ENCODE results near the gene RFC4.
"Not testable (repeated sequence)": the region's sequence is repeated elsewhere in the genome, so short reads cannot be mapped to it uniquely, and the experiment has no call there.

Gene RFC4

DNA sequence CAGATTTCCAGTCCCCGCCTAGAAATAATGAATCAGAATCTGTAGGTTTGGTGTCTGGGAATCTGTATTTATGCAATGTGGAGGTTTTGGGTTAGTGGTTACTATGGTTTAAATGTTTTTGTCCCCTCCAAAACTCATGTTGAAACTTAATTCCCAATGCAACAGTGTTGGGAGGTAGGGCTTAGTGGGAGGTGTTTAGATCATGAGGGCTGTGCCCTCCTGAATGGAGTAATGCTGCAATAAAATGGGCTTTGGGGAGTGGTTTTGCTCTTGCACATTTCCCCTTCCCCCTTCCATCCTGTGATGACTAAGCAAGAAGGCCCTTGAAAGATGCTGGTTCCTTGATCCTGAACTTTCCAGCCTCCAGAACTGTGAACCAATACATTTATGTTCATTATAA, 9.2 kb upstream of the RFC4 start:
- DNase-seq (ENCODE audit: low spot score), result no peak
- no peaks in the 10 kb centered on the region for H3K36me3 Mint-ChIP-seq (ENCODE audit: low read depth)
- H3K4me3 Mint-ChIP-seq, result no peak overlapping the region
- H3K9me3 Mint-ChIP-seq, result no peaks in the 10 kb centered on the region
- H3K4me1 Mint-ChIP-seq (ENCODE audit: low read depth), result peaks cover 3% of the 10 kb centered on the region
- no peaks in the 10 kb centered on the region for H3K27me3 Mint-ChIP-seq (ENCODE audit: low read depth)
- H3K27ac Mint-ChIP-seq, result no peak overlapping the region

- no peak for DNase-seq (ENCODE audit: low spot score)
- peaks cover 6% of the 10 kb centered on the region for H3K4me1 Mint-ChIP-seq (ENCODE audit: low read depth)
- H3K27ac Mint-ChIP-seq, result no peak overlapping the region
- no peaks in the 10 kb centered on the region for H3K36me3 Mint-ChIP-seq (ENCODE audit: low read depth)
- H3K4me3 Mint-ChIP-seq, result no peak overlapping the region
- no peaks in the 10 kb centered on the region for H3K9me3 Mint-ChIP-seq
- H3K27me3 Mint-ChIP-seq (ENCODE audit: low read depth), result no peaks in the 10 kb centered on the region
Observed at GRCh38 chr3:186814100-186814499, 7.8 kb upstream of the RFC4 start.

DNA sequence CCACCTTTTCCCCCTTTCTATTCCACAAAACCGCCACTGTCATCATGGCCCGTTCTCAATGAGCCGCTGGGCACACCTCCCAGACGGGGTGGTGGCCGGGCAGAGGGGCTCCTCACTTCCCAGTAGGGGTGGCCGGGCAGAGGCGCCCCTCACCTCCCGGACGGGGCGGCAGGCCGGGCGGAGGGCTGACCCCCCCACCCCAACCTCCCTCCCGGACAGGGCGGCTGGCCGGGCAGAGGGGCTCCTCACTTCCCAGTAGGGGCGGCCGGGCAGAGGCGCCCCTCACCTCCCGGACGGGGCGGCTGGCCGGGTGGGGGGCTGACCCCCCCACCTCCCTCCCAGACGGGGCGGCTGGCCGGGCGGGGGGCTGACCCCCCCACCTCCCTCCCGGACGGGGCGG, 5.0 kb upstream of the RFC4 start:
- DNase-seq (ENCODE audit: low spot score); H3K9me3 Mint-ChIP-seq; H3K4me3 Mint-ChIP-seq; H3K27ac Mint-ChIP-seq; H3K36me3 Mint-ChIP-seq (ENCODE audit: low read depth); H3K27me3 Mint-ChIP-seq (ENCODE audit: low read depth): not testable (repeated sequence)
- H3K4me1 Mint-ChIP-seq (ENCODE audit: low read depth), result peaks cover 15% of the 10 kb centered on the region

GRCh38 chr3:186810336-186810996, 4.2 kb upstream of the RFC4 start:
- Mint-ChIP-seq H3K27me3 (ENCODE audit: low read depth) (no peaks in the 10 kb centered on the region), H3K36me3 (ENCODE audit: low read depth) (peaks cover under 1% of the 10 kb centered on the region), H3K9me3 (no peaks in the 10 kb centered on the region), H3K4me3 (no peak overlapping the region), H3K4me1 (ENCODE audit: low read depth) (peaks cover 14% of the 10 kb centered on the region), H3K27ac (no peak overlapping the region)
- DNase-seq (ENCODE audit: low spot score), result no peak

DNA sequence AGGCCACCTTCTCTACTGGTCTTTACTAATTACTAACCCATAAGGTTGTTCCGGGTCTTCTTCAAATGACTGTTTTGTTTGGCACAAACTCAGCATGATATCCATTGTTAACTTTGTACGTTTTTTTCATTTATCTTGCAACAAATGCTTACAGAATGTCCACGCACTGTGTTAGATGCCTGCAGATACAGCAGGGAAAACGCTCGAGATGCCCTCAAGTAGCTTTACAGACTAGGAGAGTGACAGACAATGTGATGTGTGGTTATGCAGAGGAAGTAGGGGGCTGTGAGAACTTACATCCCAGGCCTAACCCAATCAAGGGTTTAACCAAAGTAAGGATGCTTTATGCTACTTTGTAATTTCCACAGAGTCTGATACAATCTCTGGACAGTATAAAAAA, 949 bp upstream of the RFC4 start:
- Mint-ChIP-seq H3K9me3 (no peaks in the 10 kb centered on the region), H3K27me3 (ENCODE audit: low read depth) (no peaks in the 10 kb centered on the region), H3K4me1 (ENCODE audit: low read depth) (peaks cover 28% of the 10 kb centered on the region), H3K27ac (peak overlapping the region; percentile 91), H3K36me3 (ENCODE audit: low read depth) (peaks cover 18% of the 10 kb centered on the region), H3K4me3 (peak overlapping the region; percentile 88)
- DNase-seq (ENCODE audit: low spot score), result no peak

DNA sequence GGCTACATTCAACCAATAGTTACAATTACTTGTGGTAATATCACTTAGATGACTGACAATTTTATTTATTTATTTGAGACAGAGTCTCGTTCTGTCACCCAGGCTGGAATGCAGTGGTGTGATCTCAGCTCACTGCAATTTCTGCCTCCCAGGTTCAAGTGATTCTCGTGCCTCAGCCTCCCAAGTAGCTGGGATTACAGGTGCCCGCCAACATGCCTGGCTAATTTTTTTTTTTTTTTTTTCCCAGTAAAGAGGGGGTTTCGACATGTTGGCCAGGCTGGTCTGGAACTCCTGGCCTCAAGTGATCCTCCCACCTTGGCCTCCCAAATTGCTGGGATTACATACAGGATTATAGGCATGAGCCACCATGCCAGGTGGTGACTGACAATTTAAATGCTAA, 2.8 kb downstream of the RFC4 start:
- Mint-ChIP-seq H3K4me1 (ENCODE audit: low read depth) (peaks cover 45% of the 10 kb centered on the region), H3K36me3 (ENCODE audit: low read depth) (peaks cover 38% of the 10 kb centered on the region)
- H3K4me3 Mint-ChIP-seq; H3K27ac Mint-ChIP-seq; H3K9me3 Mint-ChIP-seq; H3K27me3 Mint-ChIP-seq (ENCODE audit: low read depth); DNase-seq (ENCODE audit: low spot score): not testable (repeated sequence)

- no peak for DNase-seq (ENCODE audit: low spot score)
- peaks cover 49% of the 10 kb centered on the region for H3K4me1 Mint-ChIP-seq (ENCODE audit: low read depth)
- peaks cover 44% of the 10 kb centered on the region for H3K36me3 Mint-ChIP-seq (ENCODE audit: low read depth)
Observed at GRCh38 chr3:186802701-186803100, 3.6 kb downstream of the RFC4 start.

DNA sequence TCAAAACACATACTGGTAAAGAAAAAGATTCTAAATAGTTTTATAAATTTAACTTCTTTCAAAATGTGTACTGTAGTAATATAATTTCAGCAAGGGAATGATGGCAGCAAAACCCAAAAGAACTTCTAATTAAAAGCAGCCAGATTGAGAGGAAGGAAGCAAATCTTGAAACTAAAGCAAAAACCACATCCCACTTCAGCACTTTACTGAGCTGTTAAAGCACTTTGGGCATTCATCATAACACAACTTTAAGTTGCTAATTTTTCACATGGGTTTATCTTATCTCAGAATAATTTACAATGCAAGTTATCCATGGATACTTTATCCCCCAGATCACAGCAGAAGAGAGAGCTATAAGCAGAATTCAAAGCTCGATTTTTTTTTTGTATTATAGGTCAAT, 6.0 kb downstream of the RFC4 start:
- DNase-seq (ENCODE audit: low spot score), result no peak
- peak overlapping the region; percentile 38 for H3K27ac Mint-ChIP-seq
- no peaks in the 10 kb centered on the region for H3K9me3 Mint-ChIP-seq
- H3K4me1 Mint-ChIP-seq (ENCODE audit: low read depth), result peaks cover 37% of the 10 kb centered on the region
- peaks cover 55% of the 10 kb centered on the region for H3K36me3 Mint-ChIP-seq (ENCODE audit: low read depth)
- no peaks in the 10 kb centered on the region for H3K27me3 Mint-ChIP-seq (ENCODE audit: low read depth)
- H3K4me3 Mint-ChIP-seq, result peak overlapping the region; percentile 44

More at GRCh38 chr3:186802701-186803100, 3.6 kb downstream of the RFC4 start:
- Mint-ChIP-seq H3K9me3 (no peaks in the 10 kb centered on the region), H3K27ac (no peak overlapping the region), H3K27me3 (ENCODE audit: low read depth) (no peaks in the 10 kb centered on the region), H3K4me3 (no peak overlapping the region)

- no peak for DNase-seq (ENCODE audit: low spot score)
- H3K9me3 Mint-ChIP-seq, result no peaks in the 10 kb centered on the region
- no peaks in the 10 kb centered on the region for H3K27me3 Mint-ChIP-seq (ENCODE audit: low read depth)
- peak overlapping the region; percentile 32 for H3K27ac Mint-ChIP-seq
- H3K36me3 Mint-ChIP-seq (ENCODE audit: low read depth), result peaks cover 60% of the 10 kb centered on the region
- H3K4me3 Mint-ChIP-seq, result peak overlapping the region; percentile 1
- H3K4me1 Mint-ChIP-seq (ENCODE audit: low read depth), result peaks cover 28% of the 10 kb centered on the region
Observed at GRCh38 chr3:186798239-186798874, 7.9 kb downstream of the RFC4 start.

DNA sequence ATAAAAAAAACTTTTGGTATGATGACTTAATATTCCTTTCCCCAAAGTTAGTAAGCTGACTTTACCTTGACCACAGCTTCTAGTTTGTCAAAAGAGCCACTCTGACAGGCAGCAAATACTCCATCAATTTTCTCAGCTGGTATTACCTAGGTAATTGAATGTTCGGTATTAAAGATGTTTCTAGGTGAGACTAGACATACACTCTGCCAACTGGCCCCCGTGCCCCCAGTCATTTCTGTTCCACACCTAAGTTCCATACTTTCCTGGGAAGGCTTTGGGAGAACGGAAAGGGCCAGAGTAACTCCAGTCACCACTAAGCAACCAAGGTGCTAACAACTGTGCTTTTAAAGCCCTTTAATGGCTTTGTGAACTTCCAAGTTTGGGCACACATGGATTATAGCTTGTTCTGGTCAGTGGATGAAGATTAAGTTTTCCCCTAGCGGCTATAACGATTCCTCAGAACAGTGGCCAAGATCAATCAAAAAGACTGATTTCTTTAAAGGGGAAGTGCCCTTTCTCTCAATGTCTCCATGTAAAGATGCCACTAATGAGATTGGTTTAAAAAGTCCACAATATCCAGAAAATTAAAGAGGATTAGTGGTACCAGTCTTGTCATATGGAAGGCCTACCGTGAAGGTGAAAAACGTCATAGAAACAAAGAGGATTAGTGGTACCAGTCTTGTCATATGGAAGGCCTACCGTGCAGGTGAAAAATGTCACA, 15.9 kb downstream of the RFC4 start:
- peaks cover 81% of the 10 kb centered on the region for H3K36me3 Mint-ChIP-seq (ENCODE audit: low read depth)
- no peaks in the 10 kb centered on the region for H3K27me3 Mint-ChIP-seq (ENCODE audit: low read depth)
- no peak for DNase-seq (ENCODE audit: low spot score)
- no peak overlapping the region for H3K4me3 Mint-ChIP-seq
- H3K9me3 Mint-ChIP-seq, result no peaks in the 10 kb centered on the region
- H3K27ac Mint-ChIP-seq, result no peak overlapping the region
- peaks cover 28% of the 10 kb centered on the region for H3K4me1 Mint-ChIP-seq (ENCODE audit: low read depth)

DNA sequence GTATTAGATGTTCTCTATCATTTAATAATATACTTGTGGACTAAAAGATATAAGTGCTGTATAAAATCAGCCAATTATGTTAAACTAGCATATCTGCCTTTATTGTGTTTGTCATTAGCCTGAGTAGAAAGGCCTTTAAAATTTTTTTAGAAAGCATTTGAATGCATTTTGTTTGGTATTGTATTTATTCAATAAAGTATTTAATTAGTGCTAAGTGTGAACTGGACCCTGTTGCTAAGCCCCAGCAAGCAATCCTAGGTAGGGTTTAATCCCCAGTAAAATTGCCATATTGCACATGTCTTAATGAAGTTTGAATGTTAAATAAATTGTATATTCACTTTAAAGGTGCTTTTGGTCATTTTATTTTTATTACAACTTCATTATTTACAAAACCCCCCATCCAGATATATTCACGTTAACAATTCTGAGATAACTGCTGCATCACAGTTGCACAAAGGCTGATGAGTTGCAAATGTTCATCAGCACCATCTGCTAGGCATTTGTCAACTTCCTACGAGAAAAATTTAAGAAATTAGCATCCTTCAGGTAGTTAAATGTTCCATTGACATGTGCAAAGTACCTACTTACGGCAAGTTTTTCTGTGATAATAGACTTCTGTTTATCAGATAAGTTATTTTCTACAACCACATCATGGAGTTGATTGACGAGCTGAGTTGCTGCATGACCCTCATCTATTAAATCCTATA, 16.6 kb downstream of the RFC4 start:
- H3K9me3 Mint-ChIP-seq, result no peaks in the 10 kb centered on the region
- no peak overlapping the region for H3K4me3 Mint-ChIP-seq

DNA sequence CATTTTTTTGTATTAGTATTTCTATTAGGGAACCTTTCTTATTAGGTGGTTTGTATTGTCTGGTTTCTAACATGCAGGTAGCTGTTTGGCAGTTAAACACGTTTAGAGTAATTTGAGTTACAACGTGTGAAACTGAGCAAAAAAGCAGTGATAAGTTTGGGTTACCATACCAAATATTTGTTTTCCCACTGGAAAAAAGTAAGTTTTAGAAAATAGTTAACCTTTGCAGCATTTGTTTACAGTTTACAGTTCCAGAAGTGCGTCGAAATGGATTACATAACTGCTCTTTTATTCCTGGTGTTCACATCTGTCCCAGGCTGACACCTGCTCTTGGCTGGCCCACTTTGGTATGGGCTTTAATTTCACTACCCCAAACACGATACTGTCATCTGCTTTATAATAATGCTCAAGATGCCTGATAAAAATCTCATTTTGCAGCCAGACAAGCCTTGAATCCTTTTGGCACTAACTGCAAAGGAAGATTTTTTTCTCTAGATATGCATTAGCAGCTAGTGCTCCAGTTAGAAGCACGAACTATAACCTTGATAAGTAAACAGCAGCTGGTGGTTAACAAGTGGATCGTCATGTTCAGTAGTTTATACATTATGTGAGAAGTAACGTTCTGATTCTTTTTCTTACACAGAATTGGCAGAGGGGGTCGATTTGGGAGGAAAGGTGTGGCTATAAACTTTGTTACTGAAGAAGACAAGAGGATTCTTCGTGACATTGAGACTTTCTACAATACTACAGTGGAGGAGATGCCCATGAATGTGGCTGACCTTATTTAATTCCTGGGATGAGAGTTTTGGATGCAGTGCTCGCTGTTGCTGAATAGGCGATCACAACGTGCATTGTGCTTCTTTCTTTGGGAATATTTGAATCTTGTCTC, 17.6 kb downstream of the RFC4 start:
- DNase-seq (ENCODE audit: low spot score), result no peak
- H3K4me1 Mint-ChIP-seq (ENCODE audit: low read depth), result peaks cover 31% of the 10 kb centered on the region
- peak overlapping the region; percentile 98 for H3K4me3 Mint-ChIP-seq

More for the DNA sequence above, 16.6 kb downstream of the RFC4 start:
- no peaks in the 10 kb centered on the region for H3K27me3 Mint-ChIP-seq (ENCODE audit: low read depth)
- peaks cover 31% of the 10 kb centered on the region for H3K4me1 Mint-ChIP-seq (ENCODE audit: low read depth)
- H3K36me3 Mint-ChIP-seq (ENCODE audit: low read depth), result peaks cover 87% of the 10 kb centered on the region
- no peak for DNase-seq (ENCODE audit: low spot score)
- peak overlapping the region; percentile 31 for H3K27ac Mint-ChIP-seq

More for the DNA sequence above, 17.6 kb downstream of the RFC4 start:
- H3K27ac Mint-ChIP-seq, result peak overlapping the region; percentile 67
- no peaks in the 10 kb centered on the region for H3K27me3 Mint-ChIP-seq (ENCODE audit: low read depth)
- peaks cover 86% of the 10 kb centered on the region for H3K36me3 Mint-ChIP-seq (ENCODE audit: low read depth)
- no peaks in the 10 kb centered on the region for H3K9me3 Mint-ChIP-seq

Measured in T-helper 2 cell treated with Interferon-gamma antibody and Interleukin-4, amounts not matched to agents 5 μg/mL and 100 μg/mL, for 36 hours (primary cell).